Measurements from ENCODE around the gene PPIE.
"Not testable (repeated sequence)": the region's sequence is repeated elsewhere in the genome, so short reads cannot be mapped to it uniquely, and the experiment has no call there.

The PPIE gene

DNA sequence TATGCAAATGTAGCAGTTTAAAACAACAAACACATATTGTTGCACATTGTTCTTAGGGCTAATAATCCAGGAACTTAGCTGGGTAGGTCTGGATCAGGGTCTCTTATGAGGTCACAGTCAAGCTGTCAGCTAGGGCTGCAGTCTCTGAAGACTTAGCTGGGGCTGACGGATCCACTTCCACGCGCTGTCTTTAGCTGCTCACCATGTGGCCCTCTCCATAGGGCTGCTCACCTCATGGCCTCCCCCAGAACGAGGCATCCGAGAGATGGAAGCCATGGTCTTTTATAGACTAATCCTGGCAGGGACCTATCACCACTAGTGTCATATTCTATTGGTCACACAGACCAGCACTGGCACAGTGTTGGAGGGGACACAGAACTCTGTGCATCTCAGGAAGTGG lies 41.1 kb downstream of the PPIE start:
- no peak for DNase-seq

DNA sequence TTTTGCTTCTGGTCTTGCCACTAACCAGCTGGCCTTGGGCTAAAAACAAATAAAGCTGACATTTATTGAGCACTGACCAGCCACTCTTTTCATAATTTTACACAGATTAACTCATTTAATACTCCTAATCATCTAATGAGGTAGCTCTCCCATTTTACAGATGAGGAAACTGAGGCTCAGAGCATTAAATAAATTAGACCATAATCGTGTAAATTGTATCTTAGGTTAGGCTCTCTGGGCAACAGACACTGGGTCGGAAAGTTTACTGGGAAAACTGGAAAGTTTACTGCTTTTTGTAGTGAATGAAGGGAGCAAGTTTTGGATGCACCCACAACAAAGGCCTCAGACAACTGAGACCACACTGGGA lies 42.6 kb downstream of the PPIE start:
- no peak for DNase-seq

DNA sequence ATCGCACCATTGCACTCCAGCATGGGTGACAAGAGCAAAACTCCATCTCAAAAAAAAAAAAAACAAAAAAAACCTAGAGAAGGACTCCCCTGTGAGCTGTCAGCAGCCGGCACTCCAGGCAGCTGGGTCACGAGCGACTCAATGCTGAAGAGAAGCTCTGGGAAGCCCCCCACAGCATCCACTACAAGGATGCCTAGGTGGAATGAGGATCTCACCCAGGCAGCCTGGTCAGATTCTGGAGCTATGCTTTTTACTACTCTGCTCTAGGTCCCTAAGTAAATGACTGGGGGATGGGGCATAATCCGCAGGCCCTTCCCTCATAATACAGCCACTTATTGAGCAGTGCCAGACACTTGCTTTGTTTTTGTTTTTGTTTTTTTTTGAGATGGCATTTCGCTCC lies 43.4 kb downstream of the PPIE start:
- no peak for DNase-seq

DNA sequence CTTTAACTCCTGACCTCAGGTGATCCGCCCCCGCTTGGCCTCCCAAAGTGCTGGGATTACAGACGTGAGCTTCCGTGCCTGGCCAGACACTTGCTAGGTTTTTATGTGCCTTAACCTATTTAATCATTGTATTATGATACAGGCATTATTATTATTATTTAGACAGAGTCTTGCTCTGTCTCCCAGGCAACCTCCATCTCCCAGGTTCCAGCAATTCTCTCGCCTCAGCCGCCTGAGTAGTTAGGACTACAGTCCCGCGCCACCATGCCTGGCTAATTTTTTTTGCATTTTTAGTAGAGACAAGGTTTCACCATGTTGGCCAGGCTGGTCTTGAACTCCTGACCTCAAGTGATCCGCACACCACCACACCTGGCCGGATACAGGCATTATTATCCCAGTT lies 44.0 kb downstream of the PPIE start:
- not testable (repeated sequence) for DNase-seq

DNA sequence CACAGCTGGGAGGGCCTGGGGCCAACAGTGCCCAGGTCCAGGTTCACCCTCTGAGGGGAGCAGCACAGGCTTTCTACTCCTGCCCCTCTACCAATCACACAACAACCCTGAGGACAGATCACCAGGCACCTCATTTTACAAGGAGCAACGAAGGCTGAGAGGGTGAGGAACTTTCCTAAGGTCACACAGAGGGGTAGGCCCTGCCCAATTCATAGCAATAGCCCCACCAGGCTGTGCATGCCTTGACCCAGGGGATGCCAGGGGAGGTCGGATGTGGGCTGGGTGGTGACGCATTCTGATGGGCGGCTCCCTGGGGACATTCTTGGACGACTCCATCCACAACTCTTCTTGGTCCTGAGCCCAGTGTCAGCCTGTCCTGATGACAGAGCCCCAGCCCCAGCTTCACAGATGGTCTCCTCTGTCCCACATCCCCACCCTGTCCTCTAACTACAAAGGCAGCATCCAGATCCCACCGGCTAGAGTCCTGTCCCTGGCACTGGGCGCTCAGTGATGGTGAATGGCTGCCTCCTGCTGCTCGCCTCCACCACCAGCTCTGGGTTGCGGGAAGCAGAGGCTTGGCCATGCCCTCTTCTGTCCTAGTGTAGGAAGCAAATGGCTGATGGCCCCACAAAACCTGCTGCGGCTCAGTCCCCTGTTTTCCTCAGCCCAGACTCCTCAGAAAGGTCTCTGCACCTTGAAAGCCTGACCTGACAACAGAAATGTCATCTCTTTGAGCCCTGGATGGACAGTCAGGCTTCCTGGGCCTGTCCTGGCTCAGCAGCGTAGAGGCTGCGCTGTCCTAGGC lies 47.8 kb downstream of the PPIE start:
- not testable (repeated sequence) for DNase-seq

DNA sequence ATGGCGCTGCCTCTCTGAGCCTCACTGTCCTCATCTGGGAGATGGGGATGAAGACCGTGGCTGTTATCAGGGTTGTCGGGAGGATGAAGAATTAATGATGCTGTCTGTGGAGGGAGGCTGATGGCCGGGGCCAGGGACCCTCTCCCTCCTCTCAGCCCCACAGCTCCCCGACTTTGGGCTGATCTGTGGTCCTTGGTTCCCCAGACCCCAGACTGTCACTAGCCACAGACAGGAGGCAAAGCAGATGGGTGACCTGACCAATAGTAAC lies 48.4 kb downstream of the PPIE start:
- DNase-seq: not testable (repeated sequence)

DNA sequence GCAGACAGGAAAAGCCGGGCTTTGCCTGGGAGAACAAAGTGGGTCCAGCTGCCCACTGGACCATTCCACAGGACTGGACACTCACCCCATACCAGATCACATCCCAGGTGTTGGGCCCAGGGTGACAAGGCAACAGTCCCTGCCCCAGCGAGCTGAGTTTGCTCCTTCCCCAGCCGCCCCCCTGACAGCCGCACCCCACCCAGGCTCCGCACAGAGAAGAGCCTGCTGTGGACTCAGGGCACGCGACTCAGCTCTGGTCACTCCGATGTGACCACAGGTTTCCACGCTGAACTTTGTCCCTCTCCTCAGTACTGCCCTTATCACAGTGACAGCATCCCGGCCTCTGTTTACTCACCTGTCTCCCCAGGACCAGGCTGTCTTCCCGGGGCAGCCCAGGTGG lies 48.8 kb downstream of the PPIE start:
- no peak for DNase-seq

DNA sequence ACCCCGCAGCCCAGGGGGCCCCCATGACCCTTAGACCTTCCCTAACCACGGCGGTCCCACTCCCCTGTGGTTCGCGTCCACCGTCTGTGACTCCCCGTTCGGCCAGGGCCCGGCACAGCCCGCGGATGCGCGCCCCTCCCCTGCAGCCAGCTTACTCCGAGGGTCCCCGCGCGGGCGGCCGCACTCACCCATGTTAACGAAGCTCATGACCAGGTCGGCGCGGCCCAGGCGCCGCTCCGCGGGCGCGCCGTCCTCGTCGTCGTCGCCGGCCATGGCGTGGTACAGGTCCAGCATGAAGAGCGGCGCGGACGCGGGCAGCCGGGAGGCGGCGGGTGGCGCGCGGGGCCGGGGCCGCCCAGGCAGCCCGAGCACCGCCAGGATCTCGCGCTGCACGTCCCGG lies 49.3 kb downstream of the PPIE start:
- DNase-seq: not testable (repeated sequence)

DNA sequence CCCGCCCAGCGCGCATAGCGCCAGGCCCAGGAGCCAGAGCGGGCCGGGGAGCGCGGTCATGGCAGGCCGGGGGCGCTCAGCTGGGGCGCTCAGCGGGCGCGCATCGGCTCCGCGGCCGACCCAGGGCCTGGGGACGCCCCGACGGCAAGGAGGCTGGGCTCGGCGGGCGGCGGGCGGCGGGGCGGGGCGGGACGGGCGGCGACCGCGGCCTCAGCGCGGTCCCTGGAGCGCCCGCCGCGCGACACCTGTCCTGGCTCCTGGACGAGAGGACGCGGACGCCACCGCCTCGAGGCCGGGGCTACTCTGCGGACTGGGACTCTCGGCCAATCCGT lies 49.7 kb downstream of the PPIE start:
- no peak for DNase-seq

DNA sequence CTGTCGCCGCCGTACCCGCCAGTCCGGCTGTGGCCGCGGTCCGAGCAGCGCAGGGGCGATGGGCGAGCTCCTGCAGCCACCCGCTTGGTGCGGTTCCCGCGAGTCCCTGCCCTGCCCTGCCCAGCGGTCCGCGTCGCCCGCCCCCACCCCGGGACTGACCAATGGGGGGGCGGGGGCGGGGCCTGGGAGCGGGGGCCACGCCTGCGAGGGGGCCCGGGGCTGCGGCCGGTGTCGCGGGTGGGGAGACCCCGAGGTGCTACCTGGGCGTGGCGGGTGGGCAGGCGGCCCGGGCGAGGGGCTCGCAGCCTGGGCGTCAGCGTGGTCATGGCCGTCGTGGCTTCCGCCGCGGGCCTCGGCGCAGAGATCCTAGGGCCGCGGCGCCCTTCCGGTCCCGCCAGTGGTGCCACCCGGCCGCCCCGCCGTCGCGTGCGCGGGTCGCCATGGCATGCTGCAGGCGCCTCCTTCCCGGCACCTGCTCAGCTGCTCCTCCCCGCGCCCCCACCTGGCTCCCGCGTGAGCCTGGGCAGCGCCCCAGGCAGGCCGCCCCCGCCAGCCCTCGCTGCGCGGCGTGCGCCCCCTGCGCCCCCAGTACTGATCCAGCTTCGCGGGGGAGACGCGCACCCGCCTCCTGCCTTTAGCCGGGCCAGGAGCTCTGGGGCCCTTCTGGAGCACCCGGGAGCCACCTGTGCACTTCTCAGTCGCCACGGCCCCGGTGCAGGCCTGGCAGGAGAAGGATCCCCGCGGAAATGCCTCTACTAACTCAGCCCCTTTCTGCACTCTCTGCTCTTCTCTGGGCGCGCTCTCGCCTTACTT lies 50.3 kb downstream of the PPIE start, which contains the start of gene BMP8B:
BMP8B (minus strand) TSS at position 108 of the 813 bp plus-strand sequence. CDS start 380 bp downstream, outside the sequence.
- DNase-seq: peak; percentile 97

DNA sequence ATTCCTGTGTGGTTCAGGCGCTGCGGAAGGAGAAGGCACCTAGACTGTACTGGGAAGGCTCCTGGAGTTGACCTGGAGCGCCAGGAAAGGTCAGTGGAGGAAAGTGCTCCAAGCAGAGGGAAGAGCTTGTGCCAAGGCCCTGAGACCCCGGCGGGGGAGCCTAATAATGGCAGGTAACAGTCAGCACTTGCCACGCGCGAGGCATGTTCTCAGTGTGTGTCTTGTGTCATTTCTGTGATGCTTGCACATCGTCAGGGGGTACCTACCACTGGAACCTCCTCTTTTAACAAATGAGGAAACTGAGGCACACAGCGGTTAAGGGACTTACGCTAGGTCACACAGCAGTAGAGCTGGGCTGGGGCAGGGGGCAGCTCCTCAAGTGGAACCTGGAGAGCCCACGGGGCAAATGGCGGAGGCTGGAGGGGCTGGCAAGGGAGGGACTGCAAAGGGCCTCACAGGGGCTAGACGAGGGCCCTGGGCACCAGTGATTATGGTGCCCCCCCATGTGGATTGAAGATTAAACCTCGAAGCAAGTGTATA lies 51.0 kb downstream of the PPIE start:
- no peak for DNase-seq

DNA sequence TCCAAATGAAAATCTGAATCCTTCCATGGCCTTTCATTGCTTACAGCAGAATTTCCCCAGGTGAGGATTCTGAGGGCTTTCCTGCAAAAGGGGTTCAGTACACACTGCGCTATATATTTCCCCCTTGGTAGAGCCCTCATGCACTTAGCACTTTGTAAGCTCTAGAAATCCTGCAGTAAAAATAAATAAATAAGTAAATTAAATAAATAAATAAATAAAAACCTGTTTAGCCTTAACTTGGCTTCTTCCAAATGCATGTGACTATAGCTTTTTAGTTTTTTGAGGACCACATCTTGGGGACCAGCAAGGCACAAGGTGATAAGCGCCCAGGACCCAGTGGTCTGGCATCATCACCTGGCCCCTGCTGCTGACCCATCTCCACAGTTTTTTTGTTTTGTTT lies 53.2 kb downstream of the PPIE start:
- DNase-seq: no peak

DNA sequence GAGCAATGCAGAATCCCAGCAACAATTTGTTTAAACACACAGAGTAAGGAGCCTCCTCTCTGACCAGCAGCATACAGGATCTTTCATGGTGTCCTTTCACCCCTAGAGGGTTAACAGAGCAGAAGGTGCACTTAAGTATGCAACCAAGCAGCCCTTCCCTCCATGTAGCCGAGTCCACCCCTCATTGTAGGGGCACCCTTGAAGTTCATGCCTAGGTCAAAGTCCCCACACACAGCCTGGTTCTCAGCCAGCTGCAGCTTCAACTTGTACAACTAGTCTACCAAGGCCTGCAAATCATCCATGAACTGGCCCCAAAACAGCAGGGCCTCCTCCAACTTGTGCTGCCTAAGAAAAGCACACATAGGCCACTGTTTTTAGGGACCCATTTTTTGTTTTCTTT lies 57.0 kb downstream of the PPIE start:
- no peak for DNase-seq

DNA sequence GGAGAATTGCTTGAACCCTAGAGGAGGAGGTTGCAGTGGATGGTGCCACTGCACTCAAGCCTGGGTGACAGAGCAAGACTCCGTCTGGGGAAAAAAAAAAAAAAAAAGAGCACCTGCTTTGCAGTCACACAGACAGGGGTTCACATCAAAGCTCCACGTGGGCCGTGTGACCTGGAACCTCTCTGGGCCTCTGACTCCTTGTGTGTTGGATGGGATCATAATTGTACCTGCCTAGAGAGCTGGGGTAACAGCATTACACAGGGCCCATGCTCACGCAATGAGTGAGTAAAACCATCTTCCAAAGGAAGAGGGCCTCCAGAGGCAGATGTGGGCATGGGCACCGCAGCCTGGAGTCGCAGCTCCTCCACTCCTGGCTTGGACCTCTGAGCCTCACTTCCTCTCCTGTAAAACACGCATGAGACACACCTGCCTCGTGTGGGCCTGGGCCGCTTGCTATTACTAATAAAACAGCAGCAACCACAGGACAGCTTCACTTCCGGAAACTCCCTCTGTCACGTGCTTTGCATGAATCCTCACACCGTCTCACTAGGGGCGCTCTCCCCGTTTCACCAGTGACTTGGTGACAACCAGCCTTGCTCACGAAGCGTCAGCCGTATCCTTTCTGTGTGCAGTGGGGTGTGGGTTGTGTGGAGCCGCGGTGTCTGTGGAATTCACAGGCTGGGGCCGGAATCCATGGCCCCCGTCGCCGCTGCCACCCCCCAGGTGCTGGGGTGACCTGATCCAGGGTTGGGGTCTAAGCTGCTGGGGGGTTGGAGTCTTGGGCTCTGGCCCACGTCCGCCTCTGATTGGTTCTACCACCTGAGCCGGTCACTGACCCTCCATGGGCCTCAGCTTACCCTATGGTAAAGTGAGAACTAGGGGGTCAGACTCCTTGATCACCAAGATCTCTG lies 60.4 kb downstream of the PPIE start:
- DNase-seq: not testable (repeated sequence)

DNA sequence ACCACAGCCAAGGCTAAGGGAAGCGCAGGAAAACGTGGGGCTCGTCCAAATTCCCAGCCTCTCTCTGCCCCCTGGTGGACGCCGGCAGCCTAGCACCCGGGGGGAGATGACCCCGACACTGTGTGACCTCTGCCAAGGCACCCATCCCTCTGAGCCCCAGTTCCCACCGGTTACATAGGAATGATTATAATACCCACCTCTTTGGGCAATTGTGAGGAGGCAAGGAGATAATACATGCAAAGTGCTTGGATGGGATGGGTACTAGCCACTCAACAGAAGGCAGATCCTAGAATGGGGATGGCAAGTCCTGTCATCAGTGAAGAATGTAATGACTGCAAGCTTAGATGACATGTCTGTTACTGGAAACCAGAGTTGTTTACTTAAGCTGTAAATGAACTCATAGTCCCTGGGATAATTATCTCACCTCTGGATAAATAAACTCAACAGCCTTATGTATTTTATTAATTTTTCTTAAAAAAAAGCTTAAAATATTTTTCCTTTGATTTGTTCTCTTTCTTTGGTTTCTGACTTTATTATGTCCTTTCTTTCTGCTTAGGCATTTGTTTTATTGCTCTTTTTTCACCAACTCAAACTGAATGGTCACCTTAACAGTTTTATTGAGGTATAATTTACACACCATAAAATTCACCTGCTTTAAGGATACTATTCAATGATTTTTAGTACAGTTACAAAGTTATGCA lies 61.2 kb downstream of the PPIE start:
- peak; percentile 99 for DNase-seq

DNA sequence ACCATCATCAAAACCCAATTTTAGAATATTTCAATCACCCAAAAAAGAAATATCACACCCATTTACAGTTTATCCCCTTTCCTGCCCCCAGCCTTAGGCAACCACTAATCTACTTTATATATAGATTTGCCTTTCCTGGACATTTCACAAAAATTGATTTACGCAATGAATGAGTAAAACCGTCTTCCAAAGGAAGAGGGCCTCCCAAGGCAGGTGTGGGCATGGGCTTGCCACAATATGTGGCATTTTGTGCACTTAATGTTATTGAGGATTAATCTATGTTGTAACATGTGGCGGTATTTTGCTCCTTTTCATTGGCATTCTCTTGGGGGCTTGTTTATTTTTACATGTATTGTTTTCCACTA lies 61.8 kb downstream of the PPIE start:
- DNase-seq: no peak

DNA sequence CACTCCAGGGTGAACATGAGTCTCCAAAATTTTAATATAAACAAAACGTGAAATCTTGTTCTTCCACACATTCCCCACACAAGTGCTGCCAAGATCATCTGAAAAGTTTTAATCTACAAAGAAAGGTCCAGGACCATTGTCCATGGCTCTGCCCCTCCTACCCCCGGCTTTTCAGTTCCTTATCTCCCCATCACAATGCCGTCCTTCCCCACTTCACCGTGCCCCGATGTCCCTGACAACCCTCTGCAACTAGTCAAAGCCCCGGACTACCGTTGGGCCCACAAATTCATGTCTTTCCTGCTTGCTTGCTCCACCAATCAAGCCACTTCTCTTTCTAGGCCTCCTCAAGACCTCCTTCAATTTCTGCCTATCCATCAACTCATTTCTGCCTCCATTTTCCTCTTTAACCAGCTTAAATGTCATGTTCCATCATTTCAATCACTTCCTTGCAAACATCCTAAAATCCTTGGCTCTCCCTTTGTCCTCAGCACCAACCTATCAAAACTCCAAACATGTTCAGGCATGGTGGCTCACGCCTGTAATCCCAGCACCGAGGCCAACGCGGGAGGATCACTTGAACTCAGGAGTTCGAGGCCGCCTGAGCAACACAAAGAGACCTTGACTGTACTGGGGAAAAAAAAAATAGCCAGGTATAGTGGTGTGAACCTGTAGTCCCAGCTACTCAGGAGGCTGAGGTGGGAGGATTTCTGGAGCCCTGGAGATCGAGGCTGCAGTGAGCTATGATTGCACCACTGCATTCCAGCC lies 64.0 kb downstream of the PPIE start:
- no peak for DNase-seq

DNA sequence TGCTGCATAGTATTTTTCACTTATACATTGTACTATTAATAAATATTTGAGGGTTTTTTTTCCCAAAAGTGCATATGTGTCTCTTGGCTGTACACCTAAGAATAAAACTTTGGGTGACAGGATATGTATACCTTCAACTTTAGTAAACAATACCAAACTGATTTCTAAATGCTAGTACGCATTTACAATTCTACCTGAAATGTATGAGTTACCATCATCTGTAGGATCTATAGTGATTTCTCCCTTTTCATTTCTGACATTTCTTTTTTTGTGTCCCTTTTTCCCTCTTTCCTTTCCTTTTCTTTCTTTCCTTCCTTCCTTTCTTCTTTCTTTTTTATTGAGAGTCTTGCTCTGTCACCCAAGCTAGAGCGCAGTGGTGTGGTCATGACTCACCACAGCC lies 66.7 kb downstream of the PPIE start:
- DNase-seq: no peak

DNA sequence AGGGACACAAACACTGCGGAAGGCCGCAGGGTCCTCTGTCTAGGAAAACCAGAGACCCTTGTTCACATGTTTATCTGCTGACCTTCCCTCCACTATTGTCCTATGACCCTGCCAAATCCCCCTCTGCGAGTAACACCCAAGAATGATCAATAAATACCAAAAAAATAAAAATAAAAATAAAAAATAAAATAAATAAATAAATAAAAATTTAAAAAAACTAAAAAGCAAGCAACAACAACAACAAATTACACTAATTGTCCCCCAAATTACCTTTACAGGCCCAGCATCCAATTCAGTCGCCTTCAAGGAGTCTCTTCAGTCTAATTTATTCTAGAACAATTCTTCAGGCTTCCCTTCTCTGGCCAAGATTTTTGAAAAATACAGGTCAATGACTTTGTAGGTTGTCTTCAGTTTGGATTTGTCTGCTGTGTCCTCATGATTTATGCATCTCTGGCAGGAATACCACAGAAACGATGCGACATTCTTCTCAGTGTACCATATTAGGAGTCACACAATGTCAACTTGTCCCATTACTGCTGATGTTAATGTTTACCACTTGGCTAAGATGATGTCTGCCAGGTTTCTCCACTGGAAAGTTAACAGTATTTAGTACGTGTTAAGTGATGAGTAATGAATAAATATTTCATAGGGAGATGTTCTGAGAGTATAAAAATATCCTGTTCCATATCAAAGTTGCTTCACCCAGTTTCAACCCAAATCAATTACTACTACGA lies 70.3 kb downstream of the PPIE start:
- no peak for DNase-seq

DNA sequence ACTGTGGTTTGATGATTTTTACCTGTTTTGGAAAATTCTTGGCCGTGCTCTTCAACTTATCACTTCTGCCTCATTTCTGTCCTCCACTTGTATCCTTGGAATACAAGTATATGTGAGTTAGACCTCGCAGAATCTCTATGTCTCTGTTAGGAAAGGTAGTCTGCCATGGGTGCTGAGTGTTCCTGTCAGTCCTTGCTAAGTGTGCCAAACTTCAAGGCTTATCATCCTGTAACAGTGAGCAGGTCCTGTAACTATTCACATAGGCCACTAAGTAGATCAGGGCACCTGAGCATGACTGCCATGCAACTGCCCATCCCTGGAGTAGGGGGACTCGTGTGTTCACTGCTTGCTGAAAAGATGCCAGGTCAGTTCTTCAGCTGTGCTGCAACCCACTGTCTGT lies 74.2 kb downstream of the PPIE start:
- DNase-seq: no peak

All from DMS 273 treated with DMSO at 0.1 percent for 48 hours (cell line).